Skeletal muscle satellite cell (primary cell): Measurements from ENCODE around the gene NINJ2.

Experiments used
- H3K27me3 ChIP-seq: 2 replicates; pipeline ENCODE4 v1.7.0; 2013; ENCODE audit warnings: low read length; ENCODE audit not compliant: control insufficient read depth, insufficient read depth
- H3K36me3 ChIP-seq: 2 replicates; pipeline ENCODE4 v1.7.0; 2013; ENCODE audit warnings: mild to moderate bottlenecking, control low read depth, low read length; ENCODE audit not compliant: insufficient read depth
- H3K4me1 ChIP-seq: 2 replicates; pipeline ENCODE4 v1.7.0; 2013; ENCODE audit warnings: low read length; ENCODE audit not compliant: control insufficient read depth, insufficient read depth
- H3K4me2 ChIP-seq: 2 replicates; pipeline ENCODE4 v1.7.0; 2013; ENCODE audit warnings: mild to moderate bottlenecking, low read length
- H3K4me3 ChIP-seq: 2 replicates; pipeline ENCODE4 v1.7.0; 2013; ENCODE audit warnings: low read length
- H3K9ac ChIP-seq: 2 replicates; pipeline ENCODE4 v1.7.0; 2013; ENCODE audit warnings: mild to moderate bottlenecking, low read depth, low read length, moderate library complexity
- H3K9me3 ChIP-seq: replicated peaks from 2 replicates; pipeline ENCODE4 v1.7.0; 2013; ENCODE audit warnings: mild to moderate bottlenecking, control low read depth, low read length

Gene NINJ2

DNA sequence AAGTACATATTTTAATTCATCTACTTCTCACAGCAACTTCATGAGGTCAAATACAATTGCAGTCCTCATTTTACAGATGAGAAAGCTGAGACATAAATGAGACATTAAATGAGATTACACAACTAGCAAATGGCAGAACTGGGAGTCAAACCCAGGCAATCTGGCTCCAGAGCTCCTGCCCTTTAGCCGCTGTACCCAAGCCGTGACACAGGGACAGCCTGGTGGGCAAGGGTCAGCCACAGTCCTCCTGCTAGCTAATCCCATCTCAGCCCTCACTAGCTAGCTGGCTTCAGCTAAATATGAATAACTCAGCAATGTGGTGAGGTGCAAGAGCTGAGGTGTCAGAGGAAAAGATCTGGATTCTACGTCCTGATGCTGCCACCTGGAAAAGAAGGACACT is 54.8 kb downstream of the NINJ2 start:
- Histone ChIP-seq H3K4me1 (peaks cover 10% of the 10 kb centered on the region), H3K36me3 (no peaks in the 10 kb centered on the region), H3K9me3 (no peaks in the 10 kb centered on the region), H3K27me3 (no peaks in the 10 kb centered on the region), H3K4me2 (no peak overlapping the region), H3K4me3 (no peak overlapping the region), H3K9ac (no peak overlapping the region)

DNA sequence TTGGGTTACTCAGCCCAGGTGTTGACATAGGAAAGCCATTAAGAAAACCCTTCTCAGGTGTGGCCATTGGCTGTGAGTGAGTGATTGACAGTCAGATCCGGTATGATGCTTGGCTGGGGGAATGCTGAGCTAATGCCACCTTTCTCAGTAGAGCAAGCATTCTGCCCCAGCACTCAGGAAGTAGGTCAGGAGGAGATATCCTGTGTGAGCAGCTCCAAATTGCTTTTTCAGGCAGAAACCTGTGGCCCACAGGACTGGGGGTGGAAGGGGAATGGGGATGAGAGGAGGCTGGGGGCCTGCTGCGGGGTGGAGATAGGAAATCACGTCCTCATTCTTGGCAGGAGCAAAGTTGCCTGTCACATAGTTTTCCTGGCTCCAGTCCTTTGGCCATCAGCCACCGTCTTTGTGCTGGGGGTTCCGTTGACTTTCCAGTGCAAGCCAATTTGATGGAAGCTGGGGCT is 55.7 kb downstream of the NINJ2 start:
- Histone ChIP-seq H3K27me3 (no peaks in the 10 kb centered on the region), H3K4me2 (no peak overlapping the region), H3K9me3 (no peaks in the 10 kb centered on the region), H3K9ac (no peak overlapping the region), H3K36me3 (no peaks in the 10 kb centered on the region), H3K4me1 (peaks cover 10% of the 10 kb centered on the region), H3K4me3 (no peak overlapping the region)

DNA sequence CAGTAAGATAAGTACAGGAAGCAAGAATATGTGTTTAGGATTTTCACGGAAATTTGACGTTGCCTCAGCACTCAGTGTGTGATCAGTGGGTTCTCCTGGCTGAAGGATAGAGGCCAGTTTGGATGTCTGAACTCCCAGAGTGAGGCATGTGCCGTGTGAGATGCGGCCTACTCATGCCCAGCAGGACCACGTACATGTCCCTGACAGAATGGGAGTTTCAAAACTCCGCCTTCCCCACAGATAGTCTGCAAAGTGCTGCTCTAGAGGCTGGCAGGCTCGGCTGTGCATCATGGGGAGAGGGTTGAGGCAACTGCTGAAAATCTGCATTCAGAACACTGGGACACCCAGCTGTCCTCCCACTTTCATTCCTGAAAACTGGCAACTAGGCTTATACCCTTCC is 58.3 kb downstream of the NINJ2 start:
- H3K4me2 ChIP-seq: no peak overlapping the region
- H3K9me3 ChIP-seq: no peaks in the 10 kb centered on the region
- H3K36me3 ChIP-seq: no peaks in the 10 kb centered on the region
- no peak overlapping the region for H3K4me3 ChIP-seq
- peaks cover 3% of the 10 kb centered on the region for H3K4me1 ChIP-seq
- no peak overlapping the region for H3K9ac ChIP-seq
- H3K27me3 ChIP-seq: no peaks in the 10 kb centered on the region

DNA sequence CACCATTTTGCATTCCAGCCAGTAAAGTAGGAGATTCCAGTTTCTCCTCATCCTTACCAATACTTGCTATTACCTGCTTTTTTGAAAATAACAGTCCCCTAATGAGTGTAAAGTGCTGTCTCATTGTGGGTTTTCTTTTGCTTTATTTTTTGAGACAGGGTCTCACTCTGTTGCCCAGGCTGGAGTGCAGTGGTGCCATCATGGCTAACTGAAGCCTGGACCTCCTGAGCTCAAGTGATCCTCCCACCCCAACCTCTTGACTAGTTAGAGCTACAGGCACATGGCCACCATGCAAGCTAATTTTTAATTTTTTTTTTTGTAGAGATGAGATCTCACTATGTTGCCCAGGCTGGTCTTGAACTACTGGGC is 60.6 kb downstream of the NINJ2 start:
- no peaks in the 10 kb centered on the region for H3K4me1 ChIP-seq
- H3K9ac ChIP-seq: no peak overlapping the region
- H3K36me3 ChIP-seq: no peaks in the 10 kb centered on the region
- H3K4me2 ChIP-seq: no peak overlapping the region
- H3K4me3 ChIP-seq: no peak overlapping the region
- H3K27me3 ChIP-seq: peaks cover under 1% of the 10 kb centered on the region
- H3K9me3 ChIP-seq: no peaks in the 10 kb centered on the region

DNA sequence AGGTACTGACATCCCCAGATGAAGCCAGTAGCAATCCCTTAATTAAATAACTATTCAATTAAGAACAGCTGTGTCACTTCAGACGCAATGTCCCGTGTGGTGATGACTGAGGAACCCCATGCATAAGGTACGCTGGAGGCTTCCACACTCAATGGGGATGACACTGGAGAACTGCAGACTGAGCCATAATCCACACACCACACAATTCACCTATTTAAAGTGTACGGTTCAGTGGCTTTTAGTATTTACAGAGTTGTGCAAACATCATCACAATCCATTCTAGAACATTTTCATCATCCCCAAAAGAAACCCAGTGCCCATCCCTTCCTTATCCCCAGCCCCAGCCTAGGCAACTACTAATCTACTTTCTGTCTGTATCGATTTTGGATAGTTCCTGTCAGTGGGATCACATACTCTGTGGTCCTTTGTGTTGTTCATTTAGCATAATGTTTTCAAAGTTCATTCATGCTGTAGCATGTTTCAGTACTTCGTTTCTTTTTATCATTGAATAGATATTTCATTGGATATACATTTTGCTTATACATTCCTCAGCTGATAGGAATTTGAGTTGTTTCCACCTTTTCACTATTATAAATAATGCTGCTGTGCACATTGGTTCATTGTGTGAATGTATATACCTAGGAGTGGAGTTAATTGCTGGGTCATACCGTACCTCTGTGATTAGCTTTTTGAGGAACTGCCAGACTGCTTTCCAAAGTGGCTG is 61.1 kb downstream of the NINJ2 start:
- Histone ChIP-seq H3K36me3 (no peaks in the 10 kb centered on the region), H3K9me3 (no peaks in the 10 kb centered on the region), H3K4me2 (no peak overlapping the region)

DNA sequence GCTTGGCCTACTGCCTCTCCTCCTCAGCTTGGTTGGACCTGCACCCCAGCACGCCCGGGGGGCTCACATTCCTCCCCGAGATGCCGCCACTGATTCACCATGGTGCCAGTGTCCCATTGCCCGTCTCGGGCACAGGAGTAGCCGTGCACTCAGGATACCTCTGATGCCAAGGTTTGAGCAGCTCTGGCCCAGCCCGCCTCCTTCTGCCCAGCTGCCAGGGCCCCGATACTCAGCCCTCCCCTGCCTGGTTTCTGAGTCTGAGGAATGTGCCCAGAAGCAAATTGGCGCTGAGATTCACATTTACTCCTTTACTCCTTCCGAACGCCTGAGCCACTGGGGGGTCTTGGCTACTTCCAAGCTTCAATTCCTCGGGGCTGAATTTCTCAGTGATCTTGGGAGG is 63.5 kb downstream of the NINJ2 start:
- no peaks in the 10 kb centered on the region for H3K9me3 ChIP-seq
- no peaks in the 10 kb centered on the region for H3K36me3 ChIP-seq
- no peak overlapping the region for H3K9ac ChIP-seq
- peaks cover 3% of the 10 kb centered on the region for H3K27me3 ChIP-seq
- H3K4me2 ChIP-seq: no peak overlapping the region
- H3K4me1 ChIP-seq: no peaks in the 10 kb centered on the region
- H3K4me3 ChIP-seq: no peak overlapping the region

More for the DNA sequence above, 61.1 kb downstream of the NINJ2 start:
- Histone ChIP-seq H3K4me1 (no peaks in the 10 kb centered on the region), H3K4me3 (no peak overlapping the region), H3K27me3 (peaks cover 3% of the 10 kb centered on the region), H3K9ac (no peak overlapping the region)

DNA sequence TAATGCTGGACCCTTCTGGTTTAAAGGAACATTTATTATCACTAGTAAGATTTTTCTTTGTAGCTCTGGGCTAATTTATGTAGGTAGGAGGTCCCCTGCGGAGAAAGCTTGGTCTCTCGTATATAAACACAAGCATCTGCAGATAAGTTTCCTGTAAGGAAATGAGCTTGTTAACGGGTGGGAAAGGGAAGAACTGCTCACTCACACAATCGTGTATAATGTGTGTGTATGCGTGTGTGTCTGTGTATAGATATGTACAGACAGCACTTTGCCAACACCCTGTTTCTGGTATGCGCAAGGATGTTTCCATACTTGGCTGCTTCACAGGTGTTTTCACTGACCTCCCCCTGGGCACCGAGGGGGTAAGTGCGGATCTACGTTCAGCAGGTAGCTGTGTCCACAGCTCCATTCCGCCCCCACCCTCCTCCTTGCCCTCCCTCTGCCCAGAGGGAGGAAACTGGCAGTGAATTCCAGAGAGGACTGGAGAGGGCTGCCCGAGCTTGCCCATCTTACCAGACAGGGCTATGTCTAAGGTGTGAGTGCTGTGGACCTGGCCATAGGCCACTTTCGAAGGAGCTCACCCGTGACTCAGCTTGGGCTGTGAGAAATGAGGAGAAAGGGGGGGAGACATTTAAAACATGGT is 65.2 kb downstream of the NINJ2 start:
- no peaks in the 10 kb centered on the region for H3K9me3 ChIP-seq
- H3K9ac ChIP-seq: no peak overlapping the region
- no peaks in the 10 kb centered on the region for H3K36me3 ChIP-seq
- no peak overlapping the region for H3K4me3 ChIP-seq
- H3K27me3 ChIP-seq: peaks cover 8% of the 10 kb centered on the region
- no peak overlapping the region for H3K4me2 ChIP-seq
- H3K4me1 ChIP-seq: no peaks in the 10 kb centered on the region

DNA sequence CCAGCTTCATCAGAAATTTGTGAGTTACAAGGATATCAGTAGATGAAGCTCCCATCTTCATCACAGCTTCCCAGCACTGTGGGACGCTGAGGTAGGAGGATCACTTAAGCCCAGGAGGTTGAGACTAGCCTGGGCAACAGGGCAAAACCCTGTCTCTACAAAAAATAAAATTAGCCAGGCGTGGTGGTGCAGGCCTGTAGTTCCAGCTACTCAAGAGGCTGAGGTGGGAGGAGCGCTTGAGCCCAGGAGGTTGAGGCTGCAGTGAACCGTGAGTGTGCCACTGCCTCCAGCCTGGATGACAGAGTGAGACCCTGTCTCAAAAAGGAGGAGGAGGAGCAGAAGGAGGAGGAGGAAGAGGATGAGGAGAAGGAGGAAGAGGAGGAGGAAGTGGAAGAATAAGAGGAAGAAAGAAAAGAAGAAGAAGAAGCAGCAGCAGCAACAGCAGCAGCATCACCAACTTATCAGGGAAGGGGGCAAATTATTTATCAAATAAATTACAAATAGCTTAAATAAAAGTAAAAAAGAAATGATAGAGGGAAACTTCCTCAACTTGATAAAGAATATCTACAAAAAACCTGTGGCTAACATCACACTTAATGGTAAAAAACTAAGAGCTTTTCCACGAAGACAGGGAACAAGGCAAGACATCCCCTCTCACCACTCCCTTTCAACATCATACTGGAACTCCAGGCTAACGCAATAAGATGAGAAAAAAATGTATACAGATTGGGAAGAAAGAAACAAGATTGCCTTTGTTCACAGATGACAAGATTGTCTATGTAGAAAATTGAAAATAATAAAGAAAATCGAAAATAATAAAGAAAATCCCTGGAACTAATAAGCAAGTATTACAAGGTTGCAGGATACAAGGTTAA is 69.6 kb downstream of the NINJ2 start:
- no peak overlapping the region for H3K9ac ChIP-seq
- peaks cover 38% of the 10 kb centered on the region for H3K27me3 ChIP-seq
- H3K9me3 ChIP-seq: no peaks in the 10 kb centered on the region
- H3K4me3 ChIP-seq: no peak overlapping the region
- no peaks in the 10 kb centered on the region for H3K4me1 ChIP-seq
- H3K4me2 ChIP-seq: no peak overlapping the region
- H3K36me3 ChIP-seq: no peaks in the 10 kb centered on the region

DNA sequence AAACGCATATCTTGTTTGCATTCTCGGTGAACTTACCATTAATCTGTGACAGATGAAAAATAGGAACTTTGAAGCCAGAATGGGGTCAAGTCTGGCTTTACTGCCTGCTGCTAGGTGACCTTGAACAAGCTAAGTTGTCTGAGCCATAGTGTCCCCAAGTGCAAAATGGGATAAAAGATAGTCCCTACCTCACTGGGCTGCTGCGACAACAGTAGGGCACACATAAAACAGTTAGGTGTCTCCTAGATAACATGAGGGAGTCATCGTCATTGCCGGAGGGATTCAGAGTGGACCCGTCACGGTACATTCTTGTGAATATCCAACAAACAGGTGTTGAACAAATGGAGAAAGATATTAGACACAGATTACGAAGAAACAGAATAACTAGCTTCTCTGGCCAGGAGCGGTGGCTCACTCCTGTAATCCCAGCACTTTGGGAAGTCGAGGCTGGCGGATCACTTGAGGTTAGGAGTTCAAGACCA is 71.2 kb downstream of the NINJ2 start:
- Histone ChIP-seq H3K36me3 (no peaks in the 10 kb centered on the region), H3K9ac (no peak overlapping the region), H3K4me1 (no peaks in the 10 kb centered on the region), H3K27me3 (peaks cover 42% of the 10 kb centered on the region), H3K4me2 (no peak overlapping the region), H3K9me3 (no peaks in the 10 kb centered on the region), H3K4me3 (no peak overlapping the region)

DNA sequence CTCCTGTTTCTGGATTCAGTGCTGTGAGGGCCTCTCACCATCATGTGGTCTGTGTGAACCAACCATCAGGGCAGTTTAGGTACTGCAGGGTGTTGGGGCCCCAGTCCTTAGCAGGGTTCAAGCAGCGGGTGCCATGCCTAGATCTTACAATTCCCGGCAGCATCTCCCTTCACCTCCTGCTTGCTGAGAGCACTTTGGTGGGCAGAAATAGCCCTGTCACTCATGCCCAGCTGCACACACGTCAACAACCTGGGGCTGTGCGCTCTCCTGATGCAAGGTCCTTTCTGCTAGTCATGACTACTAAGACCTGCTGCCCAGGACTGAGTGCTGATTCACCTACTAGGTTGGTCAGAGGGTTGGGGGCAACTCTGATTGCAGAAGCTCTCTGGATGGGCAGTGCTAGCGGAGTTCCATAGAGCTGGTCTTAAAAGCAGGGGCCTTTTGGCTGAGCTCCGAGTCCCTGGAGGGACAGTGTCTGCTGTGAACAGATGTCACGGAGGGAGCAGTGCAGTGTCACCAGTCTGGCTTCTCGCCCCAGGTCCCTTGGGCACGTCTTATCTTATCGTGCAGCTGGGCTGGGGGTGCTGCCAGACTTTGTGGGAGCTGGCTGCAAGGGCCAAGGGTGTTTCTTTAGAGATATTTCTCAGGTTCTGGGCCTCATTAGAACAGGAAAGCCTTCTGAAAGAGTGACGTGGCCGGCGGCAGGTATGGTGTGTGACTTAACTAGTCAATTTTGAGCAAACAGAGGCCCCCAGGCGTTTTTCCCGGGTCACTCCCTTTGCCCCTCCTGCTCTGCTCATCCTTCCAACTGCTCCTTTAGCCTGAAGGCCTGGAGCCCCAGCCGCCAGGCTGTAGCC is 71.8 kb downstream of the NINJ2 start:
- Histone ChIP-seq H3K36me3 (no peaks in the 10 kb centered on the region), H3K4me3 (no peak overlapping the region), H3K4me2 (no peak overlapping the region), H3K27me3 (peaks cover 42% of the 10 kb centered on the region), H3K4me1 (no peaks in the 10 kb centered on the region), H3K9me3 (no peaks in the 10 kb centered on the region), H3K9ac (no peak overlapping the region)
